ENCODE data around the gene MYO16. TPM values are rescaled to one million over a fixed set of nuclear protein-coding genes. Genes with fewer than 3 reads are reported as not detected.
"Not testable (repeated sequence)": the region's sequence is repeated elsewhere in the genome, so short reads cannot be mapped to it uniquely, and the experiment has no call there.

The MYO16 gene
- total RNA-seq, 2 experiments from 2014 or later = not detected

DNA sequence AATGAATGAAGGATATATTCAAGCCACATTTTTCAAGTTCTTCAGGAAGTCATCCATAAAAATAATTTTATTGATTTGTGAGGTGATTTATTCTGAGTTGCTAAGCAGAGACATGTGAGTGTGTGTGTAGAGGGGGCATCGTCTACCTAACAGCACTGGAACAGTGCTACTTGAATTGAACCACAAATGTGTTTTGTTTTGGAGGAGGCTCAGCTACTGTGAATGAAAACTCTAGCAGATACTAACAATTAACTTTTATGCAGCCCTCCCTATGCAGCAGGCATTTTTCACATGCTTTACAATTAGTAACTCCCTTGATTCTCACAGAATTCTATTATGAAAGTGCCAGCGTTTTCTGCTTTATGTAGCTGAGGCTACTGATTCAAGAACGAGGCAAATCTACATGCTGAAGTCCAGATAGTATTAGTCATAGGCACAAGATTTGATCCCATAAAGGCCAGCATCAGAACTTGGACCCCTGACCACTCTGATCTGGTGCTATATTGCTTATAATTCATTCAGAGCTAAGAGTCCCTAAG, 103.7 kb downstream of the MYO16 start:
- POLR2A ChIA-PET = no interaction called here
- CTCF ChIA-PET = no interaction called here

DNA sequence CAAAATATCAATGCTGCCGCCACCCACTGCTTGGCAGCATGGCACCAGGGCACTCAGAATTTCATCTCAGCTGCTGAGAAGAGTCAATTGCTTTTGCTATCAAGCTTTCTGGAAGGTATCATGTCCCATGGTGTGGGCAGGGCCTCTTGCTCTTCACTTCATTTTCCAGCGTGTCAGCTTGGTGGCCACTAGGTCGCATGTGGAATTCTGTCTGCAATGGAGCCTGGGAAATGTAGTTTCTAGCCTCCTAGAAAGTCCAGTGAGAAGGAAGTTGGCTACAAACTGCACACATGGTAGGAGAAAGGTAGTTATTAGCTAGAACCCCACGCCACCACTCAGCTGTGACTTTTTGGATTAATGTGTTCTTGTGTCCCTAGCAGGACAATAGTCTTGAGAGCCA, 105.3 kb downstream of the MYO16 start:
- POLR2A ChIA-PET = no interaction called here
- CTCF ChIA-PET = no interaction called here

DNA sequence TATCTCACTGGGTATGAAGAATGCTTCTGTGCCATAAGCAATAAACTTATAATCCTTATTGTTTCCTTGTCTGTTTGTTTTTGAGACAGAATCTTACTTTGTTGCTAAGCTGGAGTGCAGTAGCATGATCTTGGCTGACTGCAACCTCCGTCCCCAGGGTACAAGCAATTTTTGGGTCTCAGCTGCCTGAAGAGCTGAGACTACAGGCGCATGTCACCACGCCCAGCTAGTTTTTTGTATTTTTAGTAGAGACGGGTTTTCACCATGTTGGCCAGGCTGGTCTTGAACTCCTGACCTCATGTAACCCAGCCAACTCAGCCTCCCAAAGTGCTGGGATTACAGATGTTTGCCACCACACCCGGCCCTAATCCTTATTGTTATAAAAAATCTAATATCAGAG, 112.5 kb downstream of the MYO16 start:
- ChIA-PET POLR2A (no interaction called here), CTCF (no interaction called here)

GRCh38 chr13:108742701-108743451, 113.5 kb downstream of the MYO16 start:
- POLR2A ChIA-PET = no interaction called here

DNA sequence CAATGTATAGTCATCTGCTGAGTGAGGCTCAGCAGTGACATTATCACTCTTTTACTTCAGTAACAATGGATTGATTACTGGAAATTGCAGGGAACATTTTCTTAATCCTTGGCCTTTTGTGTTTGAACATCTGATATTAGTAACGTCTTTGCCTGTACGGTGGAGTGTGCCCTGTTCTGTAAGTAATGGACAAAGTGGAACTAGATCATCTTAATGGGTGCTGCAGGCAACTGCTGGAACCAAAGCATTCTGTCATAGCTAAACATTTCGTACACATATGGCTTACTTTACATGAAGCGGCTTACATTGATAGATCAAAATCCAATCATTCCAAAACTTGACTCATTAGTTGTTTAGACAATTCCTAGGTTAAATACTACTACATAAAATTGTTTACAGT, 114.1 kb downstream of the MYO16 start:
- CTCF ChIA-PET = no interaction called here

More at GRCh38 chr13:108742701-108743451, 113.5 kb downstream of the MYO16 start:
- CTCF ChIA-PET = no interaction called here

DNA sequence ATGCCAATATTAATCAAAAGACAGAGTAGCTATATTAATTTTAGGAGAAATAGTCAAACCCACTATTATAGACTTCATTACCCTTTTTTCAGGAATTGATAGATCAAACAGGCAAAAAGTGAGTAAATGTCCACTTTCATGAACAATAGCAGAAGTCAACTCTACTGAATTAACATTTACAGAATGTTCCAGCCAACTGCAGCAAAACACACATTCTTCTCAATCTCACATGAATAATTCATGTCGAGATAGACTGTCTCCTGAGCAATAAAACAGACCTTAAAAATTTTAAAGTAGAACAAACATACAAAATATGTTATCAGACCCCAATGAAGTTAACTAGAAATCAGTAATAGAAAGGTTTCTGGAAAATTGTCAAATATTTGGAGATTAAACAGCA, 118.4 kb downstream of the MYO16 start:
- CTCF ChIA-PET = no interaction called here
- POLR2A ChIA-PET = no interaction called here

More for the DNA sequence above, 114.1 kb downstream of the MYO16 start:
- POLR2A ChIA-PET = no interaction called here

GRCh38 chr13:108752276-108752675, 122.9 kb downstream of the MYO16 start:
- CTCF ChIA-PET = no interaction called here
- POLR2A ChIA-PET = no interaction called here

DNA sequence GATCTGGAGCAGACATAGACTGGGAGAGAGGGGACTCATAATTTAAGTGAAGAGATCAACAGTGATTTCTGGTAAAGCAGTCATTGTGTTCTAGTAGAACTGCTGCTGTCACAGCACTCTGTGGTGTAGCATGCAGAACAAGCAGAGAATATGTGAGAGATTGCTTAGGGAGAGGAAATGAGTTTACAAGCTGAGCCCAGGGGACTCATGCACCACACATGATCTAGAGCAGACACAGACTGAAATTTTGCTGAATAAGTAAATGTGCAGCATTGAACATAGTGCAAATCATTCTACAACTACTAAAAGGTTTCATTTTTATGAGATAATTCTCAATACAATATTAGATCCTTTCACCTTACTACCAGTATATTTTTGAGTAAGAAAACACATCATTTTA, 125.7 kb downstream of the MYO16 start:
- ChIA-PET POLR2A (no interaction called here), CTCF (no interaction called here)

DNA sequence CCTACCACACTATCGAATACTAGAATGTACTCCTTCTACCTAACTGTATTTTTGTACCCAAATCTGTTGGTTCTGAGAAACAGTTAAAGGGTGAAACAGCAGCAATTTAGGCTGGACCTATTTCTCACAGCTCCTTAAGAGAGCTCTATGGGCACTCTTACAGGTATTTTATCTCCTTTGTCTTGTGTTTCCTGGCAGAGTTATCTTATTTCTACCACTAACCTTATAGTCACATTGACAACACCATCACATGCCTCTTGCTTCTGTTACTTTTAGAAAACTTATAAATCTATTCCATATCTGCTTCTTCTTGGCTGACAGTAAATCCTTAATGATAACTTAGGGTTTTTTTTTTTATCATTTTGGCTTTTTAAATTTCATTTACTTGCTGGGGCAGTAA, 130.7 kb downstream of the MYO16 start:
- ChIA-PET POLR2A (no interaction called here), CTCF (no interaction called here)

DNA sequence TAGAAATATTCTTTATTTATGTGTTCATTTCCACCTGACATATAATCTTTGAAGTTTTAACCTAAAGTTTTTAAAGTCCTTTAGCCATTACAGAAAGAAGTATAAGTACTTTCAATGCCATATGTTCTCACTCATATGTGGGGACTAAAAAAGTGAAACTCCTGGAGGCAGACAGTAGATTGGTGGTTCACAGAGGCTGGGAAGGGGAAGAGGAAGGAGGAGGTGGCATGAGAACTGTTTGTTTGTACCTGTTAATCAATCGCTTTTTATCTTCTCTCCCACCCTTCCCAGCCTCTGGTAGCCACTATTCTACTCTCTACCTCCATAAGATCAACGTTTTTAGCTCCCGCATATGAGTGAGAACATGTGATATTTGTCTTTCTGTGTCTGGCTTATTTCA, 131.1 kb downstream of the MYO16 start:
- ChIA-PET POLR2A (no interaction called here), CTCF (no interaction called here)

DNA sequence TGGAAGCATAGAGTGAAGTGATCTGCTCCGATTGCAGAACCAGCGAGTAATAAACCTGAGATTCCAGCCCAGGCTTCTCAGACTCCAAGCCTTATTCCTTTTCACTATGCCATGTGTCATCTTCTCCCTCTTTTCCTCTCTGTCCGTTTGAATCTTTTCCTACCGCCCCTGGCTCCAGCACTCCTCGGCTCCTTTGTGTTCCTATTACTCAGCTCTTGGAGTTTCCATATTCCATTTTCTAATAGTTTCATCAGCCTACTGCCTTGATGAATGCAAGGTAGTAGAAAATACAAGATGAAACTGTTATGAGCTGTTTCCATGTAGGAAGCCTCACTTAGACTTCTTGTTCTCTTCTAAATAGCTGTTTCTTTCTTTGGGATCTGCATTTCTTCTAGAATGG, 138.6 kb downstream of the MYO16 start:
- ChIA-PET POLR2A (no interaction called here), CTCF (no interaction called here)

- CTCF ChIA-PET = no interaction called here
- POLR2A ChIA-PET = no interaction called here
Measured at GRCh38 chr13:108769213-108770070, 140.0 kb downstream of the MYO16 start.

GRCh38 chr13:108775597-108775996, 146.2 kb downstream of the MYO16 start:
- POLR2A ChIA-PET = interaction anchor here (0.6 kb wide), 1 partner anchor 94 kb away, joined by 4 read pairs; no protein-coding TSS in a partner anchor
- CTCF ChIA-PET = no interaction called here

DNA sequence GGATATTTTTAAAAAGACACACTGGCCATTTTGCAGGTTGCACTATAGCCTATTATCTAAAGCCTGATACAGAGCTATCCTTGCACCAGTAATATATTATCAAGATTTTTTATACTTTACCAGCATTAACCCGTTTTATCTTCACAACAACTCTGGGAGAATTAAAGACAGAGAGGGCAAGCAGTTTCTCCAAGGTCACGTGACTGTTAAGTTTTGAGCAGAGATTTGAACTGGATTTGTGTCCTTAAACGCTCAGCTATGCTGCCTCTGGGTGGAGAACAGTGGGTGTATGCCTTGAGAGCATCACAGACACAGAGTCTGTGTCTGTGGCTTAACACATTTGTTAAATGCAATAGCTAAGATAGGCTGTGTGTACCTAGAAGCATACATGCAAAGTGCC, 147.2 kb downstream of the MYO16 start:
- POLR2A ChIA-PET = no interaction called here
- CTCF ChIA-PET = no interaction called here

- POLR2A ChIA-PET = no interaction called here
- CTCF ChIA-PET = no interaction called here
Measured at GRCh38 chr13:108777421-108778420, 148.3 kb downstream of the MYO16 start.

DNA sequence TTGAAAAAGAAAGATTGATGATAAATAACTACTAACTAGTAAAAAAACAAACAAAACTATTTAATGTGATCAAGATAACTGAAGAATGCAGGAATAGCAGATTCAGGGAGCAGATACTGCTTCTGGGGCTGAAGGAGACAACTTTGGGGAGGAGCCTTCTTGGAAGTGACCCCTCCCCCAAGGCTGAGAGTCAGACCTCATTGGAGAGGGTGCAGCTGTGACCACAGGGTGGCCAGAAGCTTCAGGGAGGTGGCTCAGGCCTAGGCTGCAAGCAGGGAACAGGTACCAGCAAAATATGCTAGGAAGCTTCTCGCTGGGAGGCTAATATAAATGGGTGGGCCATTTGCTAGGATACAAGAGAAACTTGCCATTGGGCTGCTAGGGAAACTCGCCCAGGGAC, 149.9 kb downstream of the MYO16 start:
- ChIA-PET POLR2A (no interaction called here), CTCF (no interaction called here)

DNA sequence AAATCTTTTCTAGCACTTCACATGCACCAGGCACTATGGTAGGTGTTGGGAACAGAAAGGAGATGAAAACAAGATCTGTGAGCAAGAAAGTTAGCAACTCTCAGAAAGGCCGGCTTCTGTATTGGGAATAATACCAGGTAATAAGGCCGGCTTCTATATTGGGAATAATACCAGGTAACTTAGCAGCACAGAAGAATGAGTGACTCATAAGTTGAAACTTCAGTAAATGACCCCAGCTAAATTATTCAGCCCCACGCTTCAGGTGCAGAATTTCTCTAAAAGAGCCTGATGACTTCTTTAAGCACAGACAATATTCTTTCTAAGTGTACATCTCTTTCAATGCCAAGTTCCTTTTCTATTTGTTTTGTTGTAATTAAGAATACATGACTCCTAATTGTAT, 151.3 kb downstream of the MYO16 start:
- ChIA-PET POLR2A (no interaction called here), CTCF (no interaction called here)

GRCh38 chr13:108781312-108781711, 151.9 kb downstream of the MYO16 start:
- POLR2A ChIA-PET = no interaction called here
- CTCF ChIA-PET = no interaction called here

DNA sequence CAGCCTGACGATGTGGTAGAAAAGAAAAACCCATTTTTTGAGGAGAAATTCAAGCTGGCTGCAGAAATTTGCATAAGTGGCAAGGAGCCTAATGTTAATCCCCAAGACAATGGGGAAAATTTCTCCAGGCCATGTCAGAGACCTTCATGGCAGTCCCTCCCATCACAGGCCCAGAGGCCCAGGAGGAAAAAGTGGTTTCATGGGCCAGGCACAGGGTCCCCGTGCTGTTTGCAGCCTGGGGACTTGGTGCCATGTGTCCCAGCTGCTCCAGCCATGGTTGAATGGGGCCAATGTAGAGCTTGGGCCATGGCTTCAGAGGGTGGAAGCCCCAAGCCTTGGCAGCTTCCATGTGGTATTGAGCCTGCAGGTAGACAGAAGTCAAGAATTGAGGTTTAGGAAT, 153.1 kb downstream of the MYO16 start:
- POLR2A ChIA-PET, CTCF ChIA-PET: not testable (repeated sequence)

DNA sequence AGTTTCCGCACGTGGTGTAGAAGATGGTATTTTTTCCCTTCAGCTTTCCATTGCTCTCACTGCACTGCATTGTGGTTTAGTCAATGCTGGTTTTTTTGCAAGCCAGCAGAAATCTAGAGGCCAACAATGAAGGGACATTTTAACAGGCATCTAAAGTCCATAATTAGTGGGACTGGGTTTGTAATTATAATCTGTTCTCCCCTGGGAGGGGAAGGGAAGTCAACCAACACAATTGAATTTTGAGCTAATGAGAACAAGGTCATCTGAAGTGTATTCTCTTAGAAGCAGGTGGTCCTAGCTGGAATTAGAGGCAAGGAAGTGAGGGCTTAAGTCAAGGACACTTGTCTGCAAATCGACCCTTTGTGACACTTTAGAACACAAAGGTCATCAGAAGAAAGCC, 156.4 kb downstream of the MYO16 start:
- POLR2A ChIA-PET = no interaction called here
- CTCF ChIA-PET = no interaction called here

Measured in activated CD8-positive, alpha-beta memory T cell treated with anti-CD3 and anti-CD28 coated beads for 36 hours (primary cell).